Spinal cord (tissue), 10 donors: Measurements from ENCODE around the gene ARID3A. TPM values are rescaled to one million over a fixed set of nuclear protein-coding genes. Genes with fewer than 3 reads are reported as not detected.
"Not testable (repeated sequence)": the region's sequence is repeated elsewhere in the genome, so short reads cannot be mapped to it uniquely, and the experiment has no call there.

Source experiments
- DNase-seq, 6 donors: peaks; one replicate each; pipeline versions ENCODE4 v3.0.0 to v3.0.0-alpha.2; 2013 to 2015; ENCODE audit warnings: low spot score in 6 of 6, low read depth in 4 of 6
- H3K27ac ChIP-seq: one replicate; pipeline ENCODE4 v1.5.1; 2013; ENCODE audit warnings: low read depth, low read length, control low read depth
- H3K27me3 ChIP-seq: one replicate; pipeline ENCODE4 v1.6.1; 2013; ENCODE audit warnings: low read length; ENCODE audit not compliant: control insufficient read depth, insufficient read depth
- H3K36me3 ChIP-seq: one replicate; pipeline ENCODE4 v1.6.1; 2013; ENCODE audit warnings: low read length; ENCODE audit not compliant: control insufficient read depth, insufficient read depth
- H3K4me1 ChIP-seq: one replicate; pipeline ENCODE4 v1.6.1; 2013; ENCODE audit warnings: low read length; ENCODE audit not compliant: control insufficient read depth, insufficient read depth
- H3K4me3 ChIP-seq: one replicate; pipeline ENCODE4 v1.5.1; 2013; ENCODE audit warnings: low read depth, low read length, control low read depth
- H3K9me3 ChIP-seq: one replicate; pipeline ENCODE4 v1.6.1; 2013; ENCODE audit warnings: low read length; ENCODE audit not compliant: control insufficient read depth, insufficient read depth
- WGBS: methylation state at CpG from one replicate; pipeline ENCODE4 v1.1.5; 2013; ENCODE audit warnings: missing lambda C conversion rate; ENCODE audit not compliant: insufficient coverage; 5-methylcytosine and 5-hydroxymethylcytosine counted together
- polyA plus RNA-seq, 2 donors: library from polyadenylated mRNA; unstranded; fragments of 120-200 nt; gene quantifications; one replicate each; pipeline ENCODE4 v1.2.1, GENCODE V29; 2013; ENCODE audit not compliant: insufficient read length in 2 of 2
- total RNA-seq, 2 donors: library from RNA; depleted of rRNA in 1 of 2; stranded (reverse); fragments of 120-200 nt in 1 of 2; fragments of >200 nt in 1 of 2; gene quantifications; one replicate each; pipeline versions ENCODE4 v1.2.3 to v1.2.4, GENCODE V29; 2013 to 2014
- donor health status: healthy.

Gene ARID3A
- total and polyA plus RNA-seq, 4 donors, result 4.8 to 14.8 (median 8.9) TPM

- 71% methylated on average over 3 of the region's 21 CpGs for WGBS
- no peak overlapping the region for H3K4me3 ChIP-seq
- H3K9me3 ChIP-seq, result no peaks in the 10 kb centered on the region
- H3K4me1 ChIP-seq, result peaks cover 56% of the 10 kb centered on the region
- no peak for DNase-seq
- H3K36me3 ChIP-seq, result peaks cover 37% of the 10 kb centered on the region
- no peak overlapping the region for H3K27ac ChIP-seq
- no peaks in the 10 kb centered on the region for H3K27me3 ChIP-seq
Observed at GRCh38 chr19:952680-953444, 27.0 kb downstream of the ARID3A start.

GRCh38 chr19:953445-954271 lies 27.8 kb downstream of the ARID3A start:
- WGBS, result 46% methylated on average over 19 of the region's 33 CpGs
- no peaks in the 10 kb centered on the region for H3K27me3 ChIP-seq
- H3K27ac ChIP-seq, result no peak overlapping the region
- no peaks in the 10 kb centered on the region for H3K9me3 ChIP-seq
- DNase-seq, result no peak
- peaks cover 31% of the 10 kb centered on the region for H3K36me3 ChIP-seq
- no peak overlapping the region for H3K4me3 ChIP-seq
- peaks cover 56% of the 10 kb centered on the region for H3K4me1 ChIP-seq

GRCh38 chr19:954272-954671 lies 28.4 kb downstream of the ARID3A start:
- no peaks in the 10 kb centered on the region for H3K27me3 ChIP-seq
- WGBS, result 55% methylated on average over 11 of the region's 14 CpGs
- DNase-seq, result no peak
- peaks cover 56% of the 10 kb centered on the region for H3K4me1 ChIP-seq
- no peak overlapping the region for H3K27ac ChIP-seq
- peaks cover 32% of the 10 kb centered on the region for H3K36me3 ChIP-seq
- no peaks in the 10 kb centered on the region for H3K9me3 ChIP-seq
- no peak overlapping the region for H3K4me3 ChIP-seq

- Histone ChIP-seq H3K4me3 (no peak overlapping the region), H3K9me3 (no peaks in the 10 kb centered on the region), H3K27me3 (no peaks in the 10 kb centered on the region), H3K27ac (no peak overlapping the region), H3K36me3 (peaks cover 38% of the 10 kb centered on the region), H3K4me1 (peaks cover 56% of the 10 kb centered on the region)
- DNase-seq, result no peak
- 57% methylated on average over 40 of the region's 43 CpGs for WGBS
Observed at GRCh38 chr19:954672-955494, 29.0 kb downstream of the ARID3A start.

- DNase-seq, result no peak
- no peaks in the 10 kb centered on the region for H3K9me3 ChIP-seq
- no peak overlapping the region for H3K27ac ChIP-seq
- 62% methylated on average over 47 of the region's 55 CpGs for WGBS
- peaks cover 50% of the 10 kb centered on the region for H3K36me3 ChIP-seq
- H3K4me1 ChIP-seq, result peaks cover 58% of the 10 kb centered on the region
- no peak overlapping the region for H3K4me3 ChIP-seq
- H3K27me3 ChIP-seq, result no peaks in the 10 kb centered on the region
Observed at GRCh38 chr19:955803-956765, 30.2 kb downstream of the ARID3A start.

GRCh38 chr19:956766-957440 lies 31.1 kb downstream of the ARID3A start:
- Histone ChIP-seq H3K36me3 (peaks cover 53% of the 10 kb centered on the region), H3K4me3 (no peak overlapping the region), H3K9me3 (no peaks in the 10 kb centered on the region), H3K27ac (no peak overlapping the region), H3K4me1 (peaks cover 55% of the 10 kb centered on the region), H3K27me3 (no peaks in the 10 kb centered on the region)
- WGBS, result 41% methylated on average over 16 of the region's 27 CpGs
- DNase-seq, result peak in 1 of 6 donors; percentile 29

- H3K9me3 ChIP-seq, H3K4me3 ChIP-seq, H3K27me3 ChIP-seq, DNase-seq, H3K27ac ChIP-seq: not testable (repeated sequence)
- Histone ChIP-seq H3K4me1 (peaks cover 50% of the 10 kb centered on the region), H3K36me3 (peaks cover 54% of the 10 kb centered on the region)
- 81% methylated on average over 4 of the region's 9 CpGs for WGBS
Observed at GRCh38 chr19:957578-957977, 31.7 kb downstream of the ARID3A start.

- 96% methylated on average over 27 of the region's 36 CpGs for WGBS
- no peaks in the 10 kb centered on the region for H3K27me3 ChIP-seq
- H3K9me3 ChIP-seq, result no peaks in the 10 kb centered on the region
- H3K27ac ChIP-seq, result no peak overlapping the region
- no peak for DNase-seq
- H3K4me3 ChIP-seq, result no peak overlapping the region
- H3K36me3 ChIP-seq, result peaks cover 66% of the 10 kb centered on the region
- peaks cover 34% of the 10 kb centered on the region for H3K4me1 ChIP-seq
Observed at GRCh38 chr19:958967-959855, 33.4 kb downstream of the ARID3A start.
